GM18507 (cell line): ENCODE results near the gene RBP4.
A peak's percentile ranks its signal among the peaks of the same experiment; 100 is the strongest.
"Not testable (repeated sequence)": the region's sequence is repeated elsewhere in the genome, so short reads cannot be mapped to it uniquely, and the experiment has no call there.

Experiments used
- DNase-seq: peaks from one replicate; pipeline ENCODE4 v3.0.0; 2011; ENCODE audit warnings: low read depth; ENCODE audit not compliant: insufficient read length; ENCODE audit errors: extremely low spot score
- FAIRE-seq: peaks from 2 replicates; lab custom pipeline; 2011; peaks lifted over from hg19 to GRCh38; lab: Jason Lieb, UNC

RBP4 gene

GRCh38 chr10:93570383-93570782, 30.7 kb downstream of the RBP4 start:
- DNase-seq (no peak), FAIRE-seq (no peak)

- FAIRE-seq, result no peak
- DNase-seq, result no peak
Measured at GRCh38 chr10:93568105-93568390, 33.0 kb downstream of the RBP4 start.

- DNase-seq (no peak), FAIRE-seq (no peak)
Measured at GRCh38 chr10:93567277-93568104, 33.5 kb downstream of the RBP4 start.

- DNase-seq (no peak), FAIRE-seq (no peak)
Measured at GRCh38 chr10:93566435-93567276, 34.4 kb downstream of the RBP4 start, which contains the start of gene FFAR4. TSS of gene FFAR4 (plus strand) at chr10:93566665. CDS start at chr10:93566721, 56 bp downstream.

GRCh38 chr10:93565446-93565845, 35.6 kb downstream of the RBP4 start:
- no peak for FAIRE-seq
- no peak for DNase-seq

GRCh38 chr10:93560541-93560940, 40.5 kb downstream of the RBP4 start:
- no peak for DNase-seq
- no peak for FAIRE-seq

- DNase-seq (no peak), FAIRE-seq (no peak)
Measured at GRCh38 chr10:93559490-93559889, 41.5 kb downstream of the RBP4 start.

GRCh38 chr10:93554760-93555432, 46.1 kb downstream of the RBP4 start:
- DNase-seq, result peak; percentile 30
- FAIRE-seq, result peak; percentile 70

- DNase-seq, result no peak
- FAIRE-seq, result no peak
Measured at GRCh38 chr10:93554316-93554663, 46.7 kb downstream of the RBP4 start.

- no peak for FAIRE-seq
- DNase-seq, result no peak
Measured at GRCh38 chr10:93553482-93554315, 47.3 kb downstream of the RBP4 start.

- DNase-seq (no peak), FAIRE-seq (no peak)
Measured at GRCh38 chr10:93552780-93553179, 48.3 kb downstream of the RBP4 start.

GRCh38 chr10:93550606-93551005, 50.4 kb downstream of the RBP4 start:
- DNase-seq (no peak), FAIRE-seq (no peak)

- no peak for FAIRE-seq
Measured at GRCh38 chr10:93548376-93549071, 52.5 kb downstream of the RBP4 start.

GRCh38 chr10:93547522-93547921, 53.5 kb downstream of the RBP4 start:
- DNase-seq, result no peak
- no peak for FAIRE-seq

More at GRCh38 chr10:93548376-93549071, 52.5 kb downstream of the RBP4 start:
- DNase-seq, result no peak

- FAIRE-seq, DNase-seq: not testable (repeated sequence)
Measured at GRCh38 chr10:93546995-93547394, 54.0 kb downstream of the RBP4 start.

GRCh38 chr10:93542358-93542791, 58.7 kb downstream of the RBP4 start:
- FAIRE-seq (no peak), DNase-seq (no peak)
